GM19240 (cell line): ENCODE results near the gene SYNGAP1.
A peak's percentile ranks its signal among the peaks of the same experiment; 100 is the strongest.

ENCODE experiments used
- DNase-seq: peaks from one replicate; pipeline ENCODE4 v3.0.0; 2011; ENCODE audit warnings: low spot score; ENCODE audit not compliant: insufficient read length

Gene SYNGAP1

GRCh38 chr6:33438978-33439594, 19.2 kb downstream of the SYNGAP1 start:
- no peak for DNase-seq

- DNase-seq, result no peak
Measured at GRCh38 chr6:33439956-33440648, 20.2 kb downstream of the SYNGAP1 start.

- DNase-seq, result no peak
Measured at GRCh38 chr6:33440649-33441309, 20.9 kb downstream of the SYNGAP1 start.

GRCh38 chr6:33441457-33441856, 21.6 kb downstream of the SYNGAP1 start:
- no peak for DNase-seq

GRCh38 chr6:33442283-33442682, 22.4 kb downstream of the SYNGAP1 start:
- no peak for DNase-seq

GRCh38 chr6:33443025-33443424, 23.2 kb downstream of the SYNGAP1 start:
- no peak for DNase-seq

- DNase-seq, result no peak
Measured at GRCh38 chr6:33443619-33444504, 24.0 kb downstream of the SYNGAP1 start.

- no peak for DNase-seq
Measured at GRCh38 chr6:33445119-33445603, 25.3 kb downstream of the SYNGAP1 start.

GRCh38 chr6:33446356-33446755, 26.5 kb downstream of the SYNGAP1 start:
- DNase-seq, result no peak

GRCh38 chr6:33450434-33450833, 30.6 kb downstream of the SYNGAP1 start:
- no peak for DNase-seq

GRCh38 chr6:33451606-33452005, 31.7 kb downstream of the SYNGAP1 start:
- no peak for DNase-seq

- no peak for DNase-seq
Measured at GRCh38 chr6:33452496-33452895, 32.6 kb downstream of the SYNGAP1 start.

GRCh38 chr6:33453393-33454008, 33.6 kb downstream of the SYNGAP1 start:
- no peak for DNase-seq

GRCh38 chr6:33454009-33454946, 34.4 kb downstream of the SYNGAP1 start, which contains the start of gene ZBTB9:
Gene ZBTB9, plus strand, starts transcription at chr6:33454576. Its CDS starts 525 bp downstream, at chr6:33455101.
- DNase-seq, result peak; percentile 99

GRCh38 chr6:33455051-33455450, 35.2 kb downstream of the SYNGAP1 start:
- DNase-seq, result no peak

GRCh38 chr6:33456156-33456555, 36.3 kb downstream of the SYNGAP1 start:
- DNase-seq, result no peak

- DNase-seq, result no peak
Measured at GRCh38 chr6:33458676-33459075, 38.8 kb downstream of the SYNGAP1 start.

GRCh38 chr6:33459226-33459625, 39.4 kb downstream of the SYNGAP1 start:
- no peak for DNase-seq

GRCh38 chr6:33466075-33466735, 46.3 kb downstream of the SYNGAP1 start:
- no peak for DNase-seq
